ENCODE measurements around the gene WDR76. TPM values are rescaled to one million over a fixed set of nuclear protein-coding genes. Genes with fewer than 3 reads are reported as not detected.

The WDR76 gene
- total RNA-seq, 2 experiments from 2014 or later, result 69.9 to 79.3 TPM

GRCh38 chr15:43878446-43878845, 51.6 kb downstream of the WDR76 start:
- ATAC-seq (no peak), DNase-seq (no peak)
- peaks cover 48% of the 10 kb centered on the region for H3K36me3 Mint-ChIP-seq (ENCODE audit: low read depth)
- no peaks in the 10 kb centered on the region for H3K9me3 Mint-ChIP-seq
- H3K4me1 Mint-ChIP-seq (ENCODE audit: low read depth), result no peaks in the 10 kb centered on the region
- CTCF ChIA-PET, result no interaction called here
- H3K4me3 Mint-ChIP-seq, result no peak overlapping the region
- TF ChIP-seq, protein P1, sequence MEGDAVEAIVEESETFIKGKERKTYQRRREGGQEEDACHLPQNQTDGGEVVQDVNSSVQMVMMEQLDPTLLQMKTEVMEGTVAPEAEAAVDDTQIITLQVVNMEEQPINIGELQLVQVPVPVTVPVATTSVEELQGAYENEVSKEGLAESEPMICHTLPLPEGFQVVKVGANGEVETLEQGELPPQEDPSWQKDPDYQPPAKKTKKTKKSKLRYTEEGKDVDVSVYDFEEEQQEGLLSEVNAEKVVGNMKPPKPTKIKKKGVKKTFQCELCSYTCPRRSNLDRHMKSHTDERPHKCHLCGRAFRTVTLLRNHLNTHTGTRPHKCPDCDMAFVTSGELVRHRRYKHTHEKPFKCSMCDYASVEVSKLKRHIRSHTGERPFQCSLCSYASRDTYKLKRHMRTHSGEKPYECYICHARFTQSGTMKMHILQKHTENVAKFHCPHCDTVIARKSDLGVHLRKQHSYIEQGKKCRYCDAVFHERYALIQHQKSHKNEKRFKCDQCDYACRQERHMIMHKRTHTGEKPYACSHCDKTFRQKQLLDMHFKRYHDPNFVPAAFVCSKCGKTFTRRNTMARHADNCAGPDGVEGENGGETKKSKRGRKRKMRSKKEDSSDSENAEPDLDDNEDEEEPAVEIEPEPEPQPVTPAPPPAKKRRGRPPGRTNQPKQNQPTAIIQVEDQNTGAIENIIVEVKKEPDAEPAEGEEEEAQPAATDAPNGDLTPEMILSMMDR (IDR thresholded peaks at IDR 0.05), result no peak
- H3K27me3 Mint-ChIP-seq, result no peaks in the 10 kb centered on the region
- POLR2A ChIA-PET, result interaction anchor here (0.5 to 1.5 kb wide), 2 partner anchors 10 to 34 kb away, joined by 4 to 5 read pairs; no protein-coding TSS in a partner anchor
- intact Hi-C loops (cut with micrococcal nuclease), result no loop called here
- H3K27ac Mint-ChIP-seq, result no peak overlapping the region

DNA sequence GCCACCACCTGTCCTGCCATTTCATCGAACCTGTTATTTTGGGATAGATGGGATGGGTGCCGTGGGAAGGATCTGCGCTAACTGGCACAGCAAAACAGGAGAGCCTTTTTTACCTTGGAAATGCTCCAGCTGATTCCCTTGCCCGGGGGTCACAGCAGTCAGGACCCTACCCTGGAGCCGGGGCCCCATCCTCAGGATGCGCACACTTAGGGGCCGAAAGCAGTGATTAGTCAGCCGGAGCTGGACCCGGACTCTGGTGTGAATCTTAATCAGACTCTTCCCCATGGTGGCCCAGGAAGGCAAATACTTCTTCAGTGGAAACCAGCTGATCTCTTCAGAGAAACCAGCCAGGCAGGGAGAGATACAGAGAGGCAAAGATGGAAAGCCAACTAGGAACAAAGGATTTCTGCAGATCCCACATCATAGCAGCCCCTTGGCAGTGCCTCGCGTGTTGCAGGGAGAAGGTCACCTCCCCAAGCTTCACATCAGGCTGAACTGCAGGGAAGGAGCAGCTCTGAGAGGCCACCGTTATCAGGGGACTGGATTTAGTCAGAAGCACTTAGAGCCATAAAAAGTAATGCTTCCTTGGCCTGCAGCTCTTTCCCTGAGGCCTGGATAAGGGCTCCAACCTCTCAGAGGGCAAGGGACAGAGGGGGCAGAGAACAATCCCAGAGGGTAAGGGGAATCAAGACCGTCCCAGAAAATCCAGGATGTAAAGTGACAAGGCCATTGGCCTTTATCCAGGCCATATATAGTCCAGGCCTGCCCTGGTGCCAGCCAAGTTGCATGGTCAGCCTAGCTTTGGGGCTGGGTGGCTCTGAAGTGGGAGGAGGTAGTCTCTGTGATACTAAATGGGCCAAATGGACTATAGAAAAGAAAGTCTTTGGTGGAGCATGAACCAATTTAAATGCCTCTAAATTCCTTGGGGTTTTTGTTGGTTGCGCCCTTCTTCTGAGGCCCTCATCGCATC, 52.9 kb downstream of the WDR76 start:
- intact Hi-C loops (cut with micrococcal nuclease), result no loop called here
- TF ChIP-seq, protein P1 (IDR thresholded peaks at IDR 0.05), result no peak
- no peak for ATAC-seq
- H3K27me3 Mint-ChIP-seq, result no peaks in the 10 kb centered on the region
- H3K4me3 Mint-ChIP-seq, result no peak overlapping the region
- no peak for DNase-seq
- CTCF ChIA-PET, result interaction anchor here (1.0 to 1.2 kb wide), 2 partner anchors 25 to 186 kb away, joined by 3 read pairs; no protein-coding TSS in a partner anchor
- H3K36me3 Mint-ChIP-seq (ENCODE audit: low read depth), result peaks cover 45% of the 10 kb centered on the region
- no peak overlapping the region for H3K27ac Mint-ChIP-seq
- no peaks in the 10 kb centered on the region for H3K9me3 Mint-ChIP-seq
- no peaks in the 10 kb centered on the region for H3K4me1 Mint-ChIP-seq (ENCODE audit: low read depth)
- POLR2A ChIA-PET, result interaction anchor here (1.5 kb wide), 1 partner anchor 9 kb away, joined by 5 read pairs; no protein-coding TSS in a partner anchor

GRCh38 chr15:43880406-43881194, 53.8 kb downstream of the WDR76 start:
- TF ChIP-seq, protein P1 (IDR thresholded peaks at IDR 0.05), result no peak
- Mint-ChIP-seq H3K4me1 (ENCODE audit: low read depth) (no peaks in the 10 kb centered on the region), H3K9me3 (no peaks in the 10 kb centered on the region), H3K27ac (no peak overlapping the region), H3K4me3 (no peak overlapping the region), H3K27me3 (no peaks in the 10 kb centered on the region), H3K36me3 (ENCODE audit: low read depth) (peaks cover 44% of the 10 kb centered on the region)
- ATAC-seq, result no peak
- no peak for DNase-seq
- intact Hi-C loops (cut with micrococcal nuclease), result no loop called here
- ChIA-PET CTCF (interaction anchor here (1.0 to 2.0 kb wide), 3 partner anchors 10 to 24 kb away, joined by 4 to 6 read pairs (median 4); no protein-coding TSS in a partner anchor), POLR2A (no interaction called here)

GRCh38 chr15:43881245-43881644, 54.4 kb downstream of the WDR76 start:
- Mint-ChIP-seq H3K27ac (no peak overlapping the region), H3K36me3 (ENCODE audit: low read depth) (peaks cover 38% of the 10 kb centered on the region), H3K4me3 (no peak overlapping the region), H3K4me1 (ENCODE audit: low read depth) (no peaks in the 10 kb centered on the region), H3K27me3 (no peaks in the 10 kb centered on the region), H3K9me3 (no peaks in the 10 kb centered on the region)
- POLR2A ChIA-PET, result no interaction called here
- CTCF ChIA-PET, result interaction anchor here (1.0 to 2.0 kb wide), 4 partner anchors 9 to 23 kb away, joined by 3 to 6 read pairs (median 4); no protein-coding TSS in a partner anchor
- no peak for ATAC-seq
- TF ChIP-seq, protein P1 (IDR thresholded peaks at IDR 0.05), result no peak
- intact Hi-C loops (cut with micrococcal nuclease), result no loop called here
- DNase-seq, result no peak

Data from activated CD8-positive, alpha-beta T cell treated with anti-CD3 and anti-CD28 coated beads for 36 hours (primary cell).